Caco-2 (cell line): ENCODE measurements around the gene SARS2. TPM values are rescaled to one million over a fixed set of nuclear protein-coding genes. Genes with fewer than 3 reads are reported as not detected.

Experiments
- BruUV-seq: library from RNA; stranded (reverse); fragments of 400-500 nt; replicated peaks from 2 replicates; lab custom pipeline; 2021; lab: Mats Ljungman, UMichigan
- CTCF ChIA-PET: fragments of 300-600 bp; sonication (Branson Sonifier 250); formaldehyde crosslinking; loops from one replicate; lab custom pipeline; 2022; ENCODE audit warnings: antibody characterized with exemption; lab: Charles Lee
- POLR2A ChIA-PET: fragments of 300-600 bp; sonication (Branson Sonifier 250); formaldehyde crosslinking; loops from one replicate; lab custom pipeline; 2022; ENCODE audit warnings: antibody characterized with exemption; lab: Charles Lee
- DNase-seq, 2 experiments: peaks; one replicate each; pipeline versions ENCODE4 v3.0.0 to v3.0.0-alpha.2; 2020 to 2022
- H3K27me3 ChIP-seq: replicated peaks from 2 replicates; pipeline ENCODE4 v1.6.0; 2011; ENCODE audit warnings: low read length; ENCODE audit not compliant: control insufficient read depth, insufficient read depth
- H3K36me3 ChIP-seq: 2 replicates; pipeline ENCODE4 v1.5.1; 2011; ENCODE audit warnings: low read length; ENCODE audit not compliant: control insufficient read depth, insufficient read depth
- H3K4me1 ChIP-seq: fragments of 250-450 bp; sonication (Bioruptor Pico); 2 replicates; pipeline ENCODE4 v1.5.1; 2020; ENCODE audit warnings: mild to moderate bottlenecking
- H3K4me3 ChIP-seq: 2 replicates; pipeline ENCODE4 v1.5.1; 2011; ENCODE audit warnings: low read depth, mild to moderate bottlenecking, control low read depth, low read length
- H3K9me3 ChIP-seq: fragments of 250-450 bp; sonication (Bioruptor Pico); 2 replicates; pipeline ENCODE4 v1.5.1; 2020; ENCODE audit warnings: mild to moderate bottlenecking, moderate library complexity
- H3K27ac Mint-ChIP-seq: one replicate; pipeline ENCODE4 v1.8.0; 2022; ENCODE audit warnings: mixed read lengths; ENCODE audit not compliant: unreplicated experiment
- H3K27me3 Mint-ChIP-seq: one replicate; pipeline ENCODE4 v1.8.0; 2022; ENCODE audit warnings: mixed read lengths; ENCODE audit not compliant: insufficient read depth, unreplicated experiment
- H3K36me3 Mint-ChIP-seq: one replicate; pipeline ENCODE4 v1.8.0; 2022; ENCODE audit warnings: mild to moderate bottlenecking, mixed read lengths; ENCODE audit not compliant: insufficient read depth, unreplicated experiment
- H3K4me1 Mint-ChIP-seq: one replicate; pipeline ENCODE4 v1.8.0; 2022; ENCODE audit warnings: low read depth, mixed read lengths; ENCODE audit not compliant: unreplicated experiment
- H3K4me3 Mint-ChIP-seq: one replicate; pipeline ENCODE4 v1.8.0; 2022; ENCODE audit warnings: mild to moderate bottlenecking, moderate library complexity, mixed read lengths; ENCODE audit not compliant: unreplicated experiment
- H3K9me3 Mint-ChIP-seq: one replicate; pipeline ENCODE4 v1.8.0; 2022; ENCODE audit warnings: mixed read lengths; ENCODE audit not compliant: unreplicated experiment
- intact Hi-C: fragments of 100-400 bp; cut with micrococcal nuclease; formaldehyde crosslinking; loops from one replicate; pipeline ENCODE4 v1.10.0; 2022; ENCODE audit not compliant: unreplicated experiment
- total RNA-seq: library from RNA; stranded (reverse); gene quantifications from 2 replicates; pipeline ENCODE4 v1.2.3, GENCODE V29; 2022
- TF ChIP-seq, protein P1 (sequence below), 2 experiments: fragments of 200-600 bp in 1 of 2; IDR thresholded peaks; 1 replicate in 1 of 2; 2 replicates in 1 of 2; pipeline versions ENCODE4 v1.5.1 to v1.8.0; 2011 to 2022; ENCODE audit warnings: antibody characterized with exemption in 1 of 2, control low read depth in 1 of 2, inconsistent platforms in 1 of 2, low read depth in 1 of 2, low read length in 1 of 2, mild to moderate bottlenecking in 1 of 2, moderate library complexity in 1 of 2; ENCODE audit not compliant: insufficient read depth in 1 of 2, severe bottlenecking in 1 of 2, unreplicated experiment in 1 of 2

SARS2 gene
- total RNA-seq, 1 experiment from 2014 or later: 66.6 TPM

DNA sequence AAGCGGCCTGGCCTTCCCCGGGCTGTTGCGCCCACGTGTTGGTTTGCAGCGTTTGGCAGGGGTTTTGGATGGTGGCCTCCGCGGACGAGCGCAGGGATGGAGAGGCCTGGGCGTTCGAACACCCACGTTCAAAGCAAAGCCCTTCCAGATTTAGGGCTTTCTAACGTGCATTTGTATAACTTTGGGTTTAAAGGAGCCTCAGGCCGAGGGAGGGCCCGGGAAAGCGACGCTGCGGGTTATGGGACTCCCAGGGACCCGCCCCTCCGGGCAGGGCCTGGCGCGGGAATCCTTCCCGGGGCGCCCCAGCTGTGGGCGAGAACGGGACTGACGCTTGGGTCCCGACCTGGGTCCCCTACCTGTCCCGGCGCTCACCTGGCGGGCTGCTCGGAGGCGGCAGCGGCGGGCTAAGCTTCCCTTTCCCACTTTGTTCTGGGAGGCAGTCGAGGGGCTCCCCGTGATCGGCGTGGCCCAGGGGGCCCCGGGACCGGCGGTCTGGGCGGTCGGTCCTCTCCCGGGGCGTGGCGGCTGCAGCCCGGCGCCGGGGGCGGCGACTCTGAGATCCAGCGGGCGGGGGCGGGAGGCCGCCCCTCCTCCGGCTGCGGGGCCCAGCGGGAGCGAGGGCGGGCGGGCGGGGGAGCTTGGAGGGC lies 44.8 kb upstream of the SARS2 start, which contains the start of gene FBXO17:
TSS of gene FBXO17 (minus strand) at position 529 of the 647 bp plus-strand sequence. CDS start 25,423 bp downstream, outside the sequence.
- H3K36me3 Mint-ChIP-seq: peaks cover 35% of the 10 kb centered on the region
- Histone ChIP-seq H3K27me3 (no peaks in the 10 kb centered on the region), H3K9me3 (peaks cover 7% of the 10 kb centered on the region), H3K4me1 (peaks cover 15% of the 10 kb centered on the region), H3K36me3 (no peaks in the 10 kb centered on the region; the same call in 1 of the 2 replicates), H3K4me3 (peak within 1 kb of the TSS; percentile 63)
- H3K27me3 Mint-ChIP-seq: no peaks in the 10 kb centered on the region
- CTCF ChIA-PET: interaction anchor here (0.6 to 2.4 kb wide), 16 partner anchors 8 to 573 kb away, joined by 3 to 15 read pairs (median 5); partner anchors contain the start of genes FAM98C, MRPS12 and SARS2
- TF ChIP-seq, protein P1, sequence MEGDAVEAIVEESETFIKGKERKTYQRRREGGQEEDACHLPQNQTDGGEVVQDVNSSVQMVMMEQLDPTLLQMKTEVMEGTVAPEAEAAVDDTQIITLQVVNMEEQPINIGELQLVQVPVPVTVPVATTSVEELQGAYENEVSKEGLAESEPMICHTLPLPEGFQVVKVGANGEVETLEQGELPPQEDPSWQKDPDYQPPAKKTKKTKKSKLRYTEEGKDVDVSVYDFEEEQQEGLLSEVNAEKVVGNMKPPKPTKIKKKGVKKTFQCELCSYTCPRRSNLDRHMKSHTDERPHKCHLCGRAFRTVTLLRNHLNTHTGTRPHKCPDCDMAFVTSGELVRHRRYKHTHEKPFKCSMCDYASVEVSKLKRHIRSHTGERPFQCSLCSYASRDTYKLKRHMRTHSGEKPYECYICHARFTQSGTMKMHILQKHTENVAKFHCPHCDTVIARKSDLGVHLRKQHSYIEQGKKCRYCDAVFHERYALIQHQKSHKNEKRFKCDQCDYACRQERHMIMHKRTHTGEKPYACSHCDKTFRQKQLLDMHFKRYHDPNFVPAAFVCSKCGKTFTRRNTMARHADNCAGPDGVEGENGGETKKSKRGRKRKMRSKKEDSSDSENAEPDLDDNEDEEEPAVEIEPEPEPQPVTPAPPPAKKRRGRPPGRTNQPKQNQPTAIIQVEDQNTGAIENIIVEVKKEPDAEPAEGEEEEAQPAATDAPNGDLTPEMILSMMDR (IDR thresholded peaks at IDR 0.05; ENCODE audit: insufficient read depth in 1 of 2, low read depth in 1 of 2, low read length in 1 of 2, severe bottlenecking in 1 of 2, unreplicated experiment in 1 of 2): no peak
- H3K4me1 Mint-ChIP-seq: no peaks in the 10 kb centered on the region
- peaks cover 4% of the 10 kb centered on the region for H3K9me3 Mint-ChIP-seq
- peak within 1 kb of the TSS; percentile 100 for H3K4me3 Mint-ChIP-seq
- POLR2A ChIA-PET: interaction anchor here (1.0 to 1.3 kb wide), 3 partner anchors 13 to 56 kb away, joined by 5 to 12 read pairs (median 5); partner anchors contain the start of gene MRPS12
- intact Hi-C loops: no loop called here
- BruUV-seq: TSS peak; percentile 66
- peak; percentile 75 to 87 for DNase-seq
- peak within 1 kb of the TSS; percentile 92 for H3K27ac Mint-ChIP-seq

DNA sequence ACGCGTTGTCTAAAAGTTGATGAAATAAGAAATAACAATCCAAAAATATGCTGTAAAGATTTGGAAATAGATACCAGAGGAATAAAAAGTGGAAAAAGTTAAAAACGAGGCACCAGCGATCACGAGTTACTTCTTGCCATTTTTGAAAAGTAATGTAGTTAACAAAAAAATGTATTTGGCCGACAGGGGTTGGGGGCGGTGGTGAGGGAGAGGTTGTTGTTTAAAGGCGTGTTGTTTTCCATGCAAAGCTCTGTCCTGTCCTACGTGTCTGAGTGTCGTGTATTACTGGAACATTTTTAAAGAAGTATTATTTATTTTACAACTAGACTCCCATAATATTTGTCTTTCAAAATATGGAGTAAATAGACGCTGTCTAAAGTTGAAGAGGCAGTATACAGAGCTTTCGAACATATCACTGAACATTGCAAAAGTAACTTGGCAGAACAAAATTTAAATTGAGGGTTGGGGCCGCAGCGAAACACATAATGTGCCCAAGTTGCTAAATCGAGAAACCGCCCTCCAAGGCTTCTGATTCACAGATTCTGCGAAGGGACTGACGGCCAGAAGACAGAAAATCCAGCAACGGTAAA lies 44.2 kb upstream of the SARS2 start:
- TF ChIP-seq, protein P1 (IDR thresholded peaks at IDR 0.05; ENCODE audit: insufficient read depth in 1 of 2, low read depth in 1 of 2, low read length in 1 of 2, severe bottlenecking in 1 of 2, unreplicated experiment in 1 of 2): no peak
- Mint-ChIP-seq H3K27me3 (no peaks in the 10 kb centered on the region), H3K4me3 (peak overlapping the region; percentile 100), H3K4me1 (no peaks in the 10 kb centered on the region), H3K27ac (peak overlapping the region; percentile 89), H3K36me3 (peaks cover 35% of the 10 kb centered on the region), H3K9me3 (no peaks in the 10 kb centered on the region)
- intact Hi-C loops: no loop called here
- Histone ChIP-seq H3K9me3 (peaks cover under 1% of the 10 kb centered on the region), H3K27me3 (no peaks in the 10 kb centered on the region), H3K36me3 (no peaks in the 10 kb centered on the region; the same call in 1 of the 2 replicates), H3K4me3 (peak overlapping the region; percentile 63), H3K4me1 (peaks cover 15% of the 10 kb centered on the region)
- no TSS peak for BruUV-seq
- CTCF ChIA-PET: interaction anchor here (0.6 to 2.4 kb wide), 4 partner anchors 12 to 418 kb away, joined by 3 to 15 read pairs (median 4); no protein-coding TSS in a partner anchor
- DNase-seq: peak in 1 of 2 experiments; percentile 28
- POLR2A ChIA-PET: interaction anchor here (0.6 kb wide), 1 partner anchor 114 kb away, joined by 6 read pairs; no protein-coding TSS in a partner anchor

DNA sequence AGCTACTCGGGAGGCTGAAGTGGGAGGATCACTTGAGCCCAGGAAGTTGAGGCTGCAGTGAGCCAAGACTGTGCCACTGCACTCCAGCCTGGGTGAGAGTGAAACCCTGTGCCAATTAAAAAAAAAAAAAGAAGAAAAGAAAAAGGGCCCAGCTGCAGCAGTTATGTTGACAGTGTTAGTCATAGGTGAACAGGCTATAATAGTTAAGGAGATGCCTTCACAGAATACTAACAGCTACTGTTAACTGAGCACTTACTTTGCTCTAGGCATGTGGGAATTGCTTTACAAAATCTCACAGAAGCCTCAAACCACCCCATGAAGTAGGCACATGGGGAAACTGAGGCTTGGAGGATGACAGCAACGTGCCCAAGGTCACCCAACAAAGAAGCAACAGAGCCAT lies 41.1 kb upstream of the SARS2 start:
- Mint-ChIP-seq H3K27ac (no peak overlapping the region), H3K9me3 (no peaks in the 10 kb centered on the region), H3K4me3 (no peak overlapping the region), H3K4me1 (no peaks in the 10 kb centered on the region), H3K36me3 (peaks cover 35% of the 10 kb centered on the region), H3K27me3 (no peaks in the 10 kb centered on the region)
- Histone ChIP-seq H3K36me3 (no peaks in the 10 kb centered on the region; the same call in 1 of the 2 replicates), H3K27me3 (no peaks in the 10 kb centered on the region), H3K4me1 (peaks cover 8% of the 10 kb centered on the region), H3K9me3 (no peaks in the 10 kb centered on the region), H3K4me3 (no peak overlapping the region)
- TF ChIP-seq, protein P1 (IDR thresholded peaks at IDR 0.05; ENCODE audit: insufficient read depth in 1 of 2, low read depth in 1 of 2, low read length in 1 of 2, severe bottlenecking in 1 of 2, unreplicated experiment in 1 of 2): no peak
- POLR2A ChIA-PET: no interaction called here
- intact Hi-C loops: no loop called here
- DNase-seq: no peak
- CTCF ChIA-PET: interaction anchor here (0.6 kb wide), 1 partner anchor 40 kb away, joined by 9 read pairs; no protein-coding TSS in a partner anchor
- no TSS peak for BruUV-seq
